Nucleus accumbens (tissue), 56 donors: ENCODE results near the gene IGF2BP2.
A peak's percentile ranks its signal among the peaks of the same experiment; 100 is the strongest.

ENCODE experiments used
- DNase-seq, 56 donors: peaks; one replicate each; lab custom pipeline; 2025; lab: John Stamatoyannopoulos, UW

IGF2BP2 gene

DNA sequence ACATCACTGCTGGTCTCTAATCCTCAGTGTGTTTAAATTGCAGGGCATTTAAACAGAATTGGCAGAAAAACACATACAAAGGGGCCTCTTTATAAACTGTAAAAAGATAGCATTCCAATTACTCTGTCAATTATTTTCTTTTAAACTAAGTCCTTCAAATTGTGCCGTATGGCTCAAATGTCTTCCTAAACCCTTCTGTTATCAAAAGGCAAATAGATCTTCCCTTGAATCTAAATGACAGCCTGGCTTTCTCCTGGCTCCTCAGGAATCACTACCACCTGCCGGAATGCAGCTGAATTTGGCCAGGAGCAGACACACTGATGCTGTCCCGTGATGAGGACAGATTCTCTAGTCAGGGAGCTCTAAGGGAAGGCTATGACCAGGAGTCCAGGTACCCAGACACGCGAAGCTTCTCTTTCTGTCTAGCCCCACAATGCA is 85.6 kb downstream of the IGF2BP2 start:
- DNase-seq, result no peak

DNA sequence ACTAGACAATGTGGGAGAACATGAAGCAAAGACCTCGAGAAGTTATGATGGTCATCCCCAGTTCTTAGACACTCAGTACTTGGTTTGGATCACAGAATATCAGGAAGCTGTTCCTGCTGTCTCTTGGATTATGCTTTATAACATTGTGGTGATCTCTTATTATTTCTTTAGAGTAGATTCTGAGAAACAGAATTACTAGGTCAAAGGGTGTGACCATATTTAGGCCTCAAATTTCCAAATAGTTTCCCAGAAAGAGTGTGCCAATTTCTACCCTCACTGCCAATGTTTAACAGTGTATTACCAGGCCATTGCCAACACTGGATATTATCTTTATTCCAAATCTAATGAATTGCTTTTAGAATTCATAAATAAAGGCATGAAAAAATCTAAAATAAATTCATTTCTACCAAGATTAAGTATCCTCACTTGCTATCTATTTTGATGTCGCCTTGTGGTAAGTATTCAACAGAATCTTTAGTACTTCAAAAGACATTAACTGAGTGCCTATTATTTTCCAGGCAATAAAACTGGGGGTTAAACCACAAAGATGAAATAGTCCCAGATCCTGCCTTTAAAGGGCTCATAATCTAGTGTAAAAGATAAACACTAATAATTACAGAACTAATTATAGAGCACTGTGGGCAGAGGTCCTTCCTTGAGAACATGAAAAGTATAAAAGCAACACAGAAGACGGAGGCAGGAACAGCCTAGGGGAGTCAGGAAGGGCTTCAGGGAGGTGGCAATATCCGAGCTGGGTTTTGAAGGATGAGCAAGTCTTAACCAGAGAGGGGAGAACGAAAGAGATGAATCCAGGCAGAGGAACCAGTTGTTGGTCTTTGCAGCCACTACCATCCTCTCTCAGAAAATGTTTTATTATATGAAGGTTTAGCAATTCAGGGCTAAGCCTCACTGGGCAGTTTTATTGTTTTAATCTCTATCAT is 86.8 kb downstream of the IGF2BP2 start:
- DNase-seq, result no peak

DNA sequence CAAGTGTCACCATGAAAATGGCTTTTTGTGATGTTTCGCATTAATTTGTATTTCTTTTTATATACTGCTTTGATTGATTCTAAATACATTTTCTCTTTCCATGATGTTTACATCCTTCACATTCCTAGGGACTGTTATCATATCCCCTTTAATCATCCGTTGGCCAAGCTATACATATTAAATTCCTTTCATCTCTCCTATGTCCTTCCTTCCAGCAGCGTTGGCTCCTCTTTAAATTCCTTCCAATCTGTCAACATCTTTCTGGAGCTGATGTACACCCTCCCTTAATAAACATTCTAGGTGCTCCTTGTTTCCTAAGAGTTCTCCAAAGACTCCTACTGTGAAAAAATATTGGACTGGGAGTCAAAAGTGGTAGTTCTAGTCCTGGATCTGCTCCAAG is 87.8 kb downstream of the IGF2BP2 start:
- no peak for DNase-seq

DNA sequence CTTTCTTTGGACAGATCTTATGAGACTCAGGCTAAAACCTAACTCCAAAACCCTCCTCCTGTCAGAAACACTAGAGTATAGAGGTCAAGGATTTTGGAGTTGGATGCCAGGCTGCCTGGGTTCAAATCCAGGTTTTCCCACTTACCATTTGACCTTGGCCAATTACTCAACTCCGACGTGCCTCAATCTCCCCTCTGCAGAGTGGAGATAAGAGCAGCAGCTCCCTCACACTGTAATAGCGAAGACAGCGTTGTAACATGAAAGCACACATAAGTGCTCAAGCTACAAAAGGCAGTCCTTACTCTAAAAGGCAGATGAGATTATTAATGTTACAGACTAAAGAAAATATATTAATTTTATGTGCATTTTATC is 90.1 kb downstream of the IGF2BP2 start:
- no peak for DNase-seq

DNA sequence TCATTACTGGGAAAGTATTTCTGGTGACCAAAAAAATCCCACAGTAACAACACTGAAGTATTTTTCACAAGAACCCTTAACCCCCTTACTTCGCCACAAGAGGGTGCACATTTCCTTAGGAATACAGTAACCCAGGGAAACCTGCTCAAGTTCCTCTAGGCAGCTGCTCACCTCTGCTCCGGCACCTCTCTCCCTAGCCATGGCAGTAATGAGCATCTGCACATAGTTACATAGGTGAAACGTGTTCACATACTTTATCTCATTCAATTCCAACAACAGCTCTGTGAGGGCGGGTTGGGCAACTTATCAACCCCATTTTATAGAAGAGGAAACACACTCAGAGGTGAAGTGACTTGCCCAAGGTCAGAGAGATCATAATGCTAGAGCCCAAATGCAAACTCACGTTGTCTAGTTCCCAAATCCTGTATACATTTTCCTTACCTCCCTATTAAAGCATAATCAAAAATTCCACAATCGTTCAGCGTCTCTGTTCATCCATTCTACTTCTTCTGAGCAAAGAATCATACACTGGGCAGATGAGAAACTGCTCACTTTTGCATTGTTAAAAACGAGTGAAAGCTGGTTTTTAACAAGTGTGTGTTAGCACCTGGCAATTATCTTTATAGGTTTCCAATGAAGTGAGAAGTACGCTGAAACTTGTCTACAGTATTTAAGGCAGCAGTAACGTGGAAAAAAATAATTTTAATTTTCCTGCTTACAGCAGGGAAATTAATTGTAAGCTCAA is 90.7 kb downstream of the IGF2BP2 start:
- DNase-seq, result peak in 11 of 56 donors; percentile 3 to 48 (median 8)

GRCh38 chr3:185732782-185733181 is 92.1 kb downstream of the IGF2BP2 start:
- DNase-seq, result no peak

DNA sequence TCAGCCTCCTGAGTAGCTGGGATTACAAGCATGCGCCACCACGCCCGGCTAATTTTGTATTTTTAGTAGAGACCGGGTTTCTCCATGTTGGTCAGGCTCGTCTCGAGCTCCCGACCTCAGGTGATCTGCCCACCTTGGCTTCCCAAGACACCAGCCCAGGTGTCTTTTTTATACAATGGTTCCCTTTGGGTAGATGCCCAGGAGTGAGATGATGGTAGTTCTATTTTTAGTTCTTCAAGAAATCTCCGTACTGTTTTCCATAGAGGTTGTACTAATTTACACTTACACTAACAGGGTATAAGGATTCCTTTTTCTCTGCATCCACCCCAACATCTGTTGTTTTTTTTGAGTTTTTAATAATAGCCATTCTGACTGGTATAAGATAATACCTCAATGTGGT is 94.3 kb downstream of the IGF2BP2 start:
- no peak for DNase-seq

DNA sequence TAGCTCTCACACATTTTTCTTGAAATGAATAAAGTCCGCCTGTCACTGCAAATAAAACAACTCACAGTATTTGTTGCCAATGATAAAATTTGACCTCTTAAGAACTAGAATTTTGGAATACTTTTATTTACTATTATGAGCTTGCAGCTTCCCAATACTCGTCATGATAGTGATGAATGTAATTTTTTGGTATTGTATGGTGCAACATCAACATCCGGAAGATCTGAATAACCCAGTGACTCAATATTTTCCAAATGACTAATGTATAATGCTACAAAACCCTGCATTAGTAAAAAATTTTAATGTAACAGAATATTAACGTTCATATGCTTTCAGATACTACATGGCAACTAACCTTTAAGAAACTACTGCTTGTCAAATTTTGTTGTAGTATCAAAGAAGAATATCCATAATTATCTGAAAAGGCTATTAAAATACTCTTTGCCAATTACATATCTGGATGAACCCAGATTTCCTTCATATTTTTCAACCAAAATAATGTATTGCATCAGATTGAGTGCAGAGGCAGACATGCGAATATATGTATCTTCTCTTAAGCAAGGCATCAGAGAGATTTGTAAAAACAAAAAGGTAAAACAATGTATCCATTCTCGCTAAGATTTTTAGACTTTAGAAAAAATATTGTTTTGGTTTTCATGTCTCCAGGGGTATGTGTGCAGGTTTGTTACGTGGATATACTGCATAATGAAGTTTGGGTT is 95.3 kb downstream of the IGF2BP2 start:
- DNase-seq, result no peak

GRCh38 chr3:185728630-185729336 is 96.1 kb downstream of the IGF2BP2 start:
- DNase-seq, result no peak

GRCh38 chr3:185727873-185728272 is 97.0 kb downstream of the IGF2BP2 start:
- no peak for DNase-seq

- DNase-seq, result no peak
These were observed 98.4 kb downstream of the IGF2BP2 start for GRCh38 chr3:185726254-185726967.

GRCh38 chr3:185724761-185725160 is 100.1 kb downstream of the IGF2BP2 start:
- DNase-seq, result no peak

DNA sequence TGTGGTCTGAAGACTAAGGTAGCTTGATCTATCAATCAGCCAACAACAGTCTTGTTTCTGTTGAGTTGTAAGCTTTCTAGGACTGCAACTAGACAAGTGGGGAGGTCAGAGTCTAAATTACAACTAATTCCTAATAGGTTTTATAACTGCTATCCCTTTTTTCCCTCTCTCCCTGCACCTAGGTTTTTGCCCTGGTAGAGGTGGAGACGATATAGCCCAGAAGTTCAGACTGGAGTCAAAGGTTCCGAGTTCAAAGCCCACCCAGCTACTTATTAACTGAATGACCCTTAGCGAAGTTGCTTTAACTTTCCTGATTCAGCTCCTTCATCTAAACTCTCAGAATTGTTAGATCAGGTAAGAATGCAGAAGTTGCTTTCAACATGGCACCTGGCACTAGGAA is 100.6 kb downstream of the IGF2BP2 start:
- no peak for DNase-seq

GRCh38 chr3:185722881-185723280 is 102.0 kb downstream of the IGF2BP2 start:
- no peak for DNase-seq

DNA sequence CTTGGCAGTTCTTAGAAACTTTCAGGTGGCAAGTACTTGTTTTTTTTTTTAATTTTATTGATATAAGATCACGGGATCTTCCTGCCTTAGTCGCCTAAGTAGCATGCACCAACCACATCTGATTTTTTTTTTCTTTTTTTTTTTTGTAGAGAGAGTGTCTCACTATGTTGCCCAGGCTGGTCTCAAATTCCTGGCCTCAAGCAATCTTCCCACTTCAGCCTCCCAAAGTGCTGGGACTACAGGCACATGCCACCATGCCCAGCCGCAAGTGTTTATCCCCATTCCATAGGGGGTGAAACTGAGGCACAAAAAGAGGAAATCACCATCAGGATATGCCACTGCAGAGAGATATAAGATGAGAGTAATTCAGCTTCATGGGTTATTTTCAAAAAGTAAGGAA is 102.9 kb downstream of the IGF2BP2 start:
- no peak for DNase-seq

DNA sequence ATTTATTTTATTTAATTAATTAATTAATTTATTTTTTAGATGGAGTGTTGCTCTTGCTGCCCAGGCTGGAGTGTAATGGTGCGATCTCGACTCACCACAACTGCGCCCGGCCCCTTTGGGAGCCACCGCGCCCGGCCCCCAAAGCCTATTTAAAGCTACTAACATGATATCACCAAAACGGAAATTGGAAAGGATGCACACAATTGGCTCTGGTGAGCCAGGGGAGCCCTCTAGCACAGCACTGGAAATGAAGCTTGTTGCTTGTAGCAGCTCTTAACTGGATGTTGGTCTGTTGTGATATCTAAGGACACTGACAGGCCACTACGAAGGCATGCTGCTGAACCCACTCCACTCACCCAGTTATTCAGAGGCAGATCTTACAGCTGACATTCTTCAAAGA is 104.5 kb downstream of the IGF2BP2 start:
- no peak for DNase-seq

- DNase-seq, result no peak
These were observed 105.9 kb downstream of the IGF2BP2 start for GRCh38 chr3:185718736-185719593.

GRCh38 chr3:185717627-185718402 is 107.0 kb downstream of the IGF2BP2 start:
- DNase-seq, result no peak
